Measurements from ENCODE around the gene CAPN1. TPM values are rescaled to one million over a fixed set of nuclear protein-coding genes. Genes with fewer than 3 reads are reported as not detected.
"Not testable (repeated sequence)": the region's sequence is repeated elsewhere in the genome, so short reads cannot be mapped to it uniquely, and the experiment has no call there.

Gene CAPN1
- total RNA-seq, 4 donors from 2014 or later = 467 to 627 (median 561) TPM

GRCh38 chr11:65141896-65142494 lies 39.7 kb upstream of the CAPN1 start:
- peak in 1 of 2 donors; percentile 10 for DNase-seq (ENCODE audit: low spot score in 2 of 2)
- Histone ChIP-seq H3K27me3 (no peaks in the 10 kb centered on the region), H3K9me3 (no peaks in the 10 kb centered on the region), H3K4me1 (no peaks in the 10 kb centered on the region), H3K4me3 (no peak overlapping the region), H3K27ac (no peak overlapping the region), H3K36me3 (no peaks in the 10 kb centered on the region)
- WGBS = 84% methylated on average over 7 of the region's 7 CpGs
- TF ChIP-seq POLR2AphosphoS5 (IDR thresholded peaks at IDR 0.05) (no peak), CTCF (IDR thresholded peaks at IDR 0.05) (no peak), POLR2A (IDR thresholded peaks at IDR 0.05) (no peak), EP300 (IDR thresholded peaks at IDR 0.05) (no peak)

- no peak overlapping the region for H3K27ac ChIP-seq
- H3K4me3 ChIP-seq = no peak overlapping the region
These were observed 34.2 kb upstream of the CAPN1 start for GRCh38 chr11:65147352-65148075.

GRCh38 chr11:65148657-65149056 lies 33.1 kb upstream of the CAPN1 start:
- TF ChIP-seq POLR2A (IDR thresholded peaks at IDR 0.05) = no peak
- Histone ChIP-seq H3K27me3 (no peaks in the 10 kb centered on the region), H3K27ac (no peak overlapping the region), H3K4me3 (no peak overlapping the region), H3K4me1 (peaks cover 10% of the 10 kb centered on the region), H3K36me3 (no peaks in the 10 kb centered on the region), H3K9me3 (no peaks in the 10 kb centered on the region)
- 74% methylated on average over 5 of the region's 5 CpGs for WGBS
- peak in 1 of 2 donors; percentile 46 for DNase-seq (ENCODE audit: low spot score in 2 of 2)

More at GRCh38 chr11:65147352-65148075, 34.2 kb upstream of the CAPN1 start:
- TF ChIP-seq POLR2A (IDR thresholded peaks at IDR 0.05) = no peak
- TF ChIP-seq POLR2AphosphoS5 (IDR thresholded peaks at IDR 0.05) = no peak
- TF ChIP-seq CTCF (IDR thresholded peaks at IDR 0.05) = no peak
- no peak for TF ChIP-seq EP300 (IDR thresholded peaks at IDR 0.05)
- H3K4me1 ChIP-seq = peaks cover 10% of the 10 kb centered on the region
- no peak for DNase-seq (ENCODE audit: low spot score in 2 of 2)
- H3K36me3 ChIP-seq = no peaks in the 10 kb centered on the region
- 90% methylated on average over 2 of the region's 2 CpGs for WGBS
- no peaks in the 10 kb centered on the region for H3K27me3 ChIP-seq
- H3K9me3 ChIP-seq = no peaks in the 10 kb centered on the region

- DNase-seq (ENCODE audit: low spot score in 2 of 2) = peak in 1 of 2 donors; percentile 44
- not testable (repeated sequence) for H3K27me3 ChIP-seq, H3K36me3 ChIP-seq, H3K27ac ChIP-seq, H3K4me1 ChIP-seq, H3K9me3 ChIP-seq, H3K4me3 ChIP-seq
- 69% methylated on average over 10 of the region's 10 CpGs for WGBS
These were observed 31.6 kb upstream of the CAPN1 start for GRCh38 chr11:65150131-65150508.

- H3K9me3 ChIP-seq = no peaks in the 10 kb centered on the region
- H3K27ac ChIP-seq = no peak overlapping the region
- DNase-seq (ENCODE audit: low spot score in 2 of 2) = peak; percentile 85 to 86
- peaks cover 10% of the 10 kb centered on the region for H3K4me1 ChIP-seq
- H3K36me3 ChIP-seq = no peaks in the 10 kb centered on the region
- 31% methylated on average over 9 of the region's 12 CpGs for WGBS
- TF ChIP-seq POLR2AphosphoS5 (IDR thresholded peaks at IDR 0.05) (no peak), EP300 (IDR thresholded peaks at IDR 0.05) (no peak), CTCF (IDR thresholded peaks at IDR 0.05) (no peak), POLR2A (IDR thresholded peaks at IDR 0.05) (no peak)
- H3K27me3 ChIP-seq = no peaks in the 10 kb centered on the region
- H3K4me3 ChIP-seq = no peak overlapping the region
These were observed 31.0 kb upstream of the CAPN1 start for GRCh38 chr11:65150509-65151299.

- Histone ChIP-seq H3K36me3 (no peaks in the 10 kb centered on the region), H3K9me3 (no peaks in the 10 kb centered on the region), H3K27ac (no peak overlapping the region), H3K4me3 (no peak overlapping the region), H3K4me1 (peaks cover 10% of the 10 kb centered on the region), H3K27me3 (no peaks in the 10 kb centered on the region)
- no peak for TF ChIP-seq CTCF (IDR thresholded peaks at IDR 0.05)
- TF ChIP-seq POLR2A (IDR thresholded peaks at IDR 0.05) = no peak
- TF ChIP-seq EP300 (IDR thresholded peaks at IDR 0.05) = no peak
- no peak for TF ChIP-seq POLR2AphosphoS5 (IDR thresholded peaks at IDR 0.05)
- peak in 1 of 2 donors; percentile 28 for DNase-seq (ENCODE audit: low spot score in 2 of 2)
- WGBS = 72% methylated on average over 3 of the region's 3 CpGs
These were observed 30.3 kb upstream of the CAPN1 start for GRCh38 chr11:65151331-65151899.

Data from suprapubic skin (tissue), 4 donors.